H1 (cell line): Measurements from ENCODE around the gene ABCG1. TPM values are rescaled to one million over a fixed set of nuclear protein-coding genes. Genes with fewer than 3 reads are reported as not detected.

Experiments used
- E2F6 ChIP-seq: IDR thresholded peaks from 2 replicates; pipeline ENCODE4 v1.6.1; 2012; ENCODE audit warnings: inconsistent platforms
- polyA plus RNA-seq, 7 experiments: library from polyadenylated mRNA; depleted of rRNA in 3 of 7; stranded (reverse) in 5 of 7; unstranded in 2 of 7; fragments of >200 nt in 5 of 7; fragments of 200-250 nt in 2 of 7; gene quantifications; 1 replicate in 5 of 7; 2 replicates in 1 of 7; 4 replicates in 1 of 7; pipeline versions ENCODE4 v1.2.1 to v1.2.3, GENCODE V29; 2011 to 2013; ENCODE audit warnings: missing spikeins in 2 of 7, mixed read lengths in 2 of 7
- total RNA-seq: library from RNA; stranded (reverse); fragmentation: NEBNext Ultra II Directional; extraction: Animal tissue kit (Norgen Biotek cat#: 25700); gene quantifications from 2 replicates; pipeline ENCODE4 v1.2.1, GENCODE V29; 2021

ABCG1 gene
- total and polyA plus RNA-seq, 2 of the 8 experiments (the other 6 are each of a cell fraction or from before 2014, with no cell fraction given) = 2.1 to 4.0 TPM

DNA sequence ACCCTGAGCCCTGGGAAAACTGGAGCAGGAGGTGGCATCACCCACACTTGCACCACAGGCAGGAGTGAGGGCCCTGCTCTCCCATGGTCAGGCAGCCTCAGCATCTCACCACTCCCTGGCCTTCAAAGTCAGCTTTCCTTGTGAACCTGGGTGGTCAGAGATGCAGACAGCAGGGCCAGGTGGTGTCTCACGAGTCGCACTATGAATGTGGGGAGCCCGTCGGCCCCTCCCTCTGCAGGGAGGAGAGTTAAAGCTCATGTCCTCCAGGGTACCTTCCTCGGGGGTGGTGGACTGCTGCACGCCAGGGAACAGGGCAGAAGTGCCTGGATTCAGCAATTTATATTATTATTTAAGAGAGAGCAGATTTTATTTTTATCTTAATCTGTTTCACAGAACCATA lies 24.1 kb downstream of the ABCG1 start (continued):
- TF ChIP-seq E2F6 = no peak
